ENCODE results near the gene CCDC88C. TPM values are rescaled to one million over a fixed set of nuclear protein-coding genes. Genes with fewer than 3 reads are reported as not detected.

CCDC88C gene
- total RNA-seq, 1 donor from 2014 or later = 9.2 TPM

GRCh38 chr14:91297081-91297711, 120.4 kb downstream of the CCDC88C start:
- TF ChIP-seq CTCF (IDR thresholded peaks at IDR 0.05) = no peak
- Histone ChIP-seq H3K4me1 (peaks cover 0 to 4% of the 10 kb centered on the region in 2 donors), H3K27ac (no peak overlapping the region), H3K36me3 (no peaks in the 10 kb centered on the region), H3K4me3 (no peak overlapping the region), H3K27me3 (no peaks in the 10 kb centered on the region), H3K9me3 (no peaks in the 10 kb centered on the region)
- intact Hi-C loops (cut with DNase I) = no loop called here
- DNase-seq (ENCODE audit: low spot score in 2 of 2) = no peak

GRCh38 chr14:91295851-91296796, 121.5 kb downstream of the CCDC88C start:
- Histone ChIP-seq H3K9me3 (no peaks in the 10 kb centered on the region), H3K27me3 (no peaks in the 10 kb centered on the region), H3K36me3 (no peaks in the 10 kb centered on the region), H3K27ac (no peak overlapping the region), H3K4me1 (peaks cover 0 to 4% of the 10 kb centered on the region in 2 donors), H3K4me3 (no peak overlapping the region)
- no peak for TF ChIP-seq CTCF (IDR thresholded peaks at IDR 0.05)
- intact Hi-C loops (cut with DNase I) = no loop called here
- no peak for DNase-seq (ENCODE audit: low spot score in 2 of 2)

- intact Hi-C loops (cut with DNase I) = no loop called here
- no peak for TF ChIP-seq CTCF (IDR thresholded peaks at IDR 0.05)
- no peak overlapping the region for H3K27ac ChIP-seq
These were observed 122.3 kb downstream of the CCDC88C start for GRCh38 chr14:91295276-91295845.

GRCh38 chr14:91294153-91294552, 123.5 kb downstream of the CCDC88C start:
- no peak for DNase-seq (ENCODE audit: low spot score in 2 of 2)

More at GRCh38 chr14:91295276-91295845, 122.3 kb downstream of the CCDC88C start:
- DNase-seq (ENCODE audit: low spot score in 2 of 2) = no peak
- H3K36me3 ChIP-seq = no peaks in the 10 kb centered on the region
- no peaks in the 10 kb centered on the region for H3K27me3 ChIP-seq
- H3K9me3 ChIP-seq = no peaks in the 10 kb centered on the region
- H3K4me1 ChIP-seq = peaks cover 0 to 4% of the 10 kb centered on the region in 2 donors
- no peak overlapping the region for H3K4me3 ChIP-seq

More at GRCh38 chr14:91294153-91294552, 123.5 kb downstream of the CCDC88C start:
- Histone ChIP-seq H3K9me3 (no peaks in the 10 kb centered on the region), H3K27ac (no peak overlapping the region), H3K27me3 (no peaks in the 10 kb centered on the region), H3K4me1 (peaks cover 0 to 4% of the 10 kb centered on the region in 2 donors), H3K4me3 (no peak overlapping the region), H3K36me3 (no peaks in the 10 kb centered on the region)
- intact Hi-C loops (cut with DNase I) = no loop called here
- TF ChIP-seq CTCF (IDR thresholded peaks at IDR 0.05) = no peak

Measured in ascending aorta (tissue), 2 donors.